ENCODE measurements around the gene DHRSX.
"Not testable (repeated sequence)": the region's sequence is repeated elsewhere in the genome, so short reads cannot be mapped to it uniquely, and the experiment has no call there.

DHRSX gene

GRCh38 chrX:2299871-2300270 is 200.9 kb downstream of the DHRSX start:
- DNase-seq = no peak

GRCh38 chrX:2286731-2287130 is 214.0 kb downstream of the DHRSX start:
- DNase-seq = no peak

GRCh38 chrX:2284601-2285000 is 216.2 kb downstream of the DHRSX start:
- no peak for DNase-seq

GRCh38 chrX:2284133-2284532 is 216.6 kb downstream of the DHRSX start:
- DNase-seq = no peak

- no peak for DNase-seq
Measured at GRCh38 chrX:2283111-2283859, 217.5 kb downstream of the DHRSX start.

- no peak for DNase-seq
Measured at GRCh38 chrX:2282490-2283090, 218.2 kb downstream of the DHRSX start.

GRCh38 chrX:2272337-2272736 is 228.4 kb downstream of the DHRSX start:
- no peak for DNase-seq

GRCh38 chrX:2271595-2271994 is 229.2 kb downstream of the DHRSX start:
- not testable (repeated sequence) for DNase-seq

- not testable (repeated sequence) for DNase-seq
Measured at GRCh38 chrX:2270783-2271182, 230.0 kb downstream of the DHRSX start.

GRCh38 chrX:2267890-2268289 is 232.9 kb downstream of the DHRSX start:
- DNase-seq = no peak

- DNase-seq = no peak
Measured at GRCh38 chrX:2266445-2267349, 234.1 kb downstream of the DHRSX start.

- DNase-seq = not testable (repeated sequence)
Measured at GRCh38 chrX:2265658-2266444, 234.9 kb downstream of the DHRSX start.

- DNase-seq = no peak
Measured at GRCh38 chrX:2264179-2265030, 236.4 kb downstream of the DHRSX start.

- no peak for DNase-seq
Measured at GRCh38 chrX:2263203-2263602, 237.6 kb downstream of the DHRSX start.

GRCh38 chrX:2262668-2263055 is 238.1 kb downstream of the DHRSX start:
- no peak for DNase-seq

- DNase-seq = no peak
Measured at GRCh38 chrX:2261831-2262667, 238.7 kb downstream of the DHRSX start.

GRCh38 chrX:2252331-2253065 is 248.3 kb downstream of the DHRSX start:
- DNase-seq = no peak

- DNase-seq = no peak
Measured at GRCh38 chrX:2251211-2251610, 249.6 kb downstream of the DHRSX start.

GRCh38 chrX:2243913-2244460 is 256.8 kb downstream of the DHRSX start:
- peak; percentile 23 for DNase-seq

- DNase-seq = no peak
Measured at GRCh38 chrX:2242980-2243379, 257.8 kb downstream of the DHRSX start.
